ENCODE data around the gene DPYD. TPM values are rescaled to one million over a fixed set of nuclear protein-coding genes. Genes with fewer than 3 reads are reported as not detected.
A peak's percentile ranks its signal among the peaks of the same experiment; 100 is the strongest.

The DPYD gene
- polyA plus RNA-seq, 1 of the 3 experiments (the other 2 are of a cell fraction) = 23.0 TPM

DNA sequence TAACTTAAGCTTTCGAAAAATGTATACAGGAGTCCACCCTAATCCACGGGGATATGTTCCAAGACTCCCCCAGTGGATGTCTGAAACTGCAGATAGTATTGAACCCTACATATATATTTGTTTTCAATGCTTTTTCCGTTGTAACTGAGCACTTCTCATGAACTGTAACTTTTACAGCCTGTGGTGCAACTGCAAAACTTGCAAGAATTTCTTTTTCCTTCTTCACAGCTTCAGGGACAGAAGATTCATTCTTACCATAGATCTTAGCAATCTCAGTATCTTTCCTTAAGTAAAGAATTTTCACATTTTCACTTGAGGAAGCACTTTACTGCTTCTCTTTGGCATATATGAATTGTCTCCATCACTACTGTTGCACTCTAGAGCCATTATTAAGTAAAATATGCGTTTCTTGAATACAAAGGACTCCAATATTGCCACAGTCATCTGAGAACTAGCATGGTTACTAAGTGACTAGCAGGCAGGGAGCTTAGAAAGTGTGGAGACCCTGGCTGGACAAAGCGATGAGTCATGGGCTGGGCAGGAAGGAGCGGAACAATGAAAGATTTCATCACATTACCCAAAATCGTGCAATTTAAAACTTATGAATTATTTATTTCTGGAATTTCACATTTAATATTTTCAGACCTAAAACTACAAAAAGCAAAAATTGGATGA is 14.1 kb downstream of the DPYD start (continued):
- TF ChIP-seq, protein P1, sequence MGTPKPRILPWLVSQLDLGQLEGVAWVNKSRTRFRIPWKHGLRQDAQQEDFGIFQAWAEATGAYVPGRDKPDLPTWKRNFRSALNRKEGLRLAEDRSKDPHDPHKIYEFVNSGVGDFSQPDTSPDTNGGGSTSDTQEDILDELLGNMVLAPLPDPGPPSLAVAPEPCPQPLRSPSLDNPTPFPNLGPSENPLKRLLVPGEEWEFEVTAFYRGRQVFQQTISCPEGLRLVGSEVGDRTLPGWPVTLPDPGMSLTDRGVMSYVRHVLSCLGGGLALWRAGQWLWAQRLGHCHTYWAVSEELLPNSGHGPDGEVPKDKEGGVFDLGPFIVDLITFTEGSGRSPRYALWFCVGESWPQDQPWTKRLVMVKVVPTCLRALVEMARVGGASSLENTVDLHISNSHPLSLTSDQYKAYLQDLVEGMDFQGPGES (IDR thresholded peaks at IDR 0.05; ENCODE audit: low read depth, low read length) = no peak
- TF ChIP-seq YY1 (IDR thresholded peaks at IDR 0.05; ENCODE audit: low read depth) = 0 out of 2 replicates have a peak, but pooled peaks have one; percentile 41
- TF ChIP-seq EZH2phosphoT487 (IDR thresholded peaks at IDR 0.05; ENCODE audit: borderline replicate concordance, low read depth) = no peak
- no peak; the same call in 1 of the 2 replicates for TF ChIP-seq RXRA (IDR thresholded peaks at IDR 0.05; ENCODE audit: borderline replicate concordance, low read depth)

DNA sequence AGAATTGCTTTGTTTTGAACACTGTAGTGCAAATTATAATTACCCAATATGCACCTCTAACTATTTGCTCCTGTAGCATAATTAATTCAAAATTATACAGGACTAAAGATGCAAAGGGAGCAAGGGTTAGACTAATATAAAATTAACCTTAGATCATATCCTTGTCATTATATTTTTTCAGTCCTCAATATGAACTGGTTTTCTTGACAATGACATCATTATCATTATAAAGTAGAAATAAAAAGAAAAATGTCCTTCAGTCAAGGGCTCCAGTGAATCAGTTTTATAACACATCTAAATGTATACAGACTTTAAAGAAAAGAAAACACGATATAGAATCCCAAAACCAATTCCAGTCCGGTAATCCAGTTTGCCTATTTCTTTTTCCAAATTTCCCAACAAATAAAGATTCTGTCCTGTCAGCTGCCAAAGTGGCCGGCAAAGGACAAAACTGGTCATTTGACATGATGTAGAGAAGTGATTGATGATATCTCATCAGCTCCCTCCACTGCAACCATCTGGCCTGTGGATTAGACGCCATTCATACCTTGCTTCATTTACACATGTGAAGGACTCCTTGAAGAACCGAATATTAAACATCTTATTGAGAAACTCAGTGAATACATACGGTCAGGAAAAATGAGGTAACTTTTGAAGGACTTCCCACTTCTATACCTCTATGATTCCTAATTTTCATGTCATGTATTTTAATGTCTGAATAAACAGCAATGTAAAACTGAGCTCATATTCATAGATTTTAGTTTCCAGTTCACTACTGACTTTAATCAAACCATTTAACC is 15.5 kb downstream of the DPYD start:
- Histone ChIP-seq H3K4me3 (ENCODE audit: low read depth in 2 of 2, low read length in 1 of 2) (no peak overlapping the region), H2AFZ (ENCODE audit: low read depth) (no peak overlapping the region), H3K9ac (no peak overlapping the region), H3K27me3 (ENCODE audit: insufficient read depth) (no peaks in the 10 kb centered on the region), H3K27ac (ENCODE audit: low read depth in 2 of 2, low read length in 1 of 2) (peak overlapping the region in 1 of 2 experiments; percentile 92; a peak in 1 of 4 replicates), H3F3A (replicated peaks; ENCODE audit: insufficient read depth) (peaks cover 31% of the 10 kb centered on the region), H3K36me3 (replicated peaks in 1 of 2; ENCODE audit: control insufficient read depth in 1 of 2, insufficient read depth in 2 of 2, low read length in 1 of 2) (peaks cover 0 to 11% of the 10 kb centered on the region in 2 experiments), H3K9me3 (no peaks in the 10 kb centered on the region), H3K9me2 (no peaks in the 10 kb centered on the region), H3K4me1 (ENCODE audit: control insufficient read depth in 1 of 2, insufficient read depth in 2 of 2, low read depth in 1 of 2, low read length in 1 of 2) (peaks cover 4 to 44% of the 10 kb centered on the region in 2 experiments), H4K20me1 (ENCODE audit: insufficient read depth) (no peaks in the 10 kb centered on the region), H3K4me2 (no peak overlapping the region), H3K79me2 (ENCODE audit: insufficient read depth) (peaks cover 92% of the 10 kb centered on the region)
- TF ChIP-seq, protein P2, sequence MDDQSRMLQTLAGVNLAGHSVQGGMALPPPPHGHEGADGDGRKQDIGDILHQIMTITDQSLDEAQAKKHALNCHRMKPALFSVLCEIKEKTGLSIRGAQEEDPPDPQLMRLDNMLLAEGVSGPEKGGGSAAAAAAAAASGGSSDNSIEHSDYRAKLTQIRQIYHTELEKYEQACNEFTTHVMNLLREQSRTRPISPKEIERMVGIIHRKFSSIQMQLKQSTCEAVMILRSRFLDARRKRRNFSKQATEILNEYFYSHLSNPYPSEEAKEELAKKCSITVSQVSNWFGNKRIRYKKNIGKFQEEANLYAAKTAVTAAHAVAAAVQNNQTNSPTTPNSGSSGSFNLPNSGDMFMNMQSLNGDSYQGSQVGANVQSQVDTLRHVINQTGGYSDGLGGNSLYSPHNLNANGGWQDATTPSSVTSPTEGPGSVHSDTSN (IDR thresholded peaks at IDR 0.05) = peak; percentile 12; the same call in 1 of the 2 replicates
- TF ChIP-seq EZH2phosphoT487 (IDR thresholded peaks at IDR 0.05; ENCODE audit: borderline replicate concordance, low read depth) = no peak
- no peak for DNase-seq
- ChIA-PET CTCF (interaction anchor here (0.6 to 2.4 kb wide), 4 partner anchors 13 to 563 kb away, joined by 3 to 6 read pairs (median 3); no protein-coding TSS in a partner anchor), POLR2A (no interaction called here)
- WGBS (ENCODE audit: low lambda C conversion rate) = 94% methylated on average over 6 of the region's 6 CpGs

DNA sequence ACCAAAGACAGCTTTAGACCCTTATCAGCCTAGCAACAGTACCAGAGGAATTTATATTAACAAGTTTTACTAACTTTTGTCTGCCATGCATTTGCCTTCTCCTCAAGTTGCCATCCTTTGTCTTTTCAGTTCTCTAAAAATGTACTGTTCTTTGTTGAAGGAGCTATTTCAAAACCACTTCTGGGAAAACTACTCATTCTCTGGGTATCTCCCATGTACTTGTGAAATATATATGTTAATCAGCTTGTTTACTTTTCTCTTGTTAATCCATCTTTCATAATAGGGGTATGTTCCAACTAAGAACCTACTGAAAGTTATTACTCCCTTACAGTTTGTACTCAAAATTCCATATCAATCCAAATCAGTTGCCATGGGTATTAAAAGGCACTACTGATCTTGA is 16.3 kb downstream of the DPYD start:
- peaks cover 33% of the 10 kb centered on the region for H3F3A ChIP-seq (replicated peaks; ENCODE audit: insufficient read depth)
- peaks cover 4 to 44% of the 10 kb centered on the region in 2 experiments for H3K4me1 ChIP-seq (ENCODE audit: control insufficient read depth in 1 of 2, insufficient read depth in 2 of 2, low read depth in 1 of 2, low read length in 1 of 2)
- ChIA-PET CTCF (interaction anchor here (0.6 to 1.0 kb wide), 2 partner anchors 31 to 36 kb away, joined by 3 read pairs; no protein-coding TSS in a partner anchor), POLR2A (no interaction called here)
- peak overlapping the region in 1 of 2 experiments; percentile 46; a peak in 2 of 4 replicates for H3K27ac ChIP-seq (ENCODE audit: low read depth in 2 of 2, low read length in 1 of 2)
- peaks cover 0 to 11% of the 10 kb centered on the region in 2 experiments for H3K36me3 ChIP-seq (replicated peaks in 1 of 2; ENCODE audit: control insufficient read depth in 1 of 2, insufficient read depth in 2 of 2, low read length in 1 of 2)
- H3K9me3 ChIP-seq = no peaks in the 10 kb centered on the region
- no peaks in the 10 kb centered on the region for H4K20me1 ChIP-seq (ENCODE audit: insufficient read depth)
- TF ChIP-seq ZBTB33 (IDR thresholded peaks at IDR 0.05; ENCODE audit: borderline replicate concordance, low read depth) (no peak), FOSL2 (IDR thresholded peaks at IDR 0.05; ENCODE audit: borderline replicate concordance, low read depth) (no peak), MEF2A (IDR thresholded peaks at IDR 0.05; ENCODE audit: borderline replicate concordance, low read depth) (no peak), YY1 (IDR thresholded peaks at IDR 0.05; ENCODE audit: low read depth) (no peak)
- TF ChIP-seq, protein P3, sequence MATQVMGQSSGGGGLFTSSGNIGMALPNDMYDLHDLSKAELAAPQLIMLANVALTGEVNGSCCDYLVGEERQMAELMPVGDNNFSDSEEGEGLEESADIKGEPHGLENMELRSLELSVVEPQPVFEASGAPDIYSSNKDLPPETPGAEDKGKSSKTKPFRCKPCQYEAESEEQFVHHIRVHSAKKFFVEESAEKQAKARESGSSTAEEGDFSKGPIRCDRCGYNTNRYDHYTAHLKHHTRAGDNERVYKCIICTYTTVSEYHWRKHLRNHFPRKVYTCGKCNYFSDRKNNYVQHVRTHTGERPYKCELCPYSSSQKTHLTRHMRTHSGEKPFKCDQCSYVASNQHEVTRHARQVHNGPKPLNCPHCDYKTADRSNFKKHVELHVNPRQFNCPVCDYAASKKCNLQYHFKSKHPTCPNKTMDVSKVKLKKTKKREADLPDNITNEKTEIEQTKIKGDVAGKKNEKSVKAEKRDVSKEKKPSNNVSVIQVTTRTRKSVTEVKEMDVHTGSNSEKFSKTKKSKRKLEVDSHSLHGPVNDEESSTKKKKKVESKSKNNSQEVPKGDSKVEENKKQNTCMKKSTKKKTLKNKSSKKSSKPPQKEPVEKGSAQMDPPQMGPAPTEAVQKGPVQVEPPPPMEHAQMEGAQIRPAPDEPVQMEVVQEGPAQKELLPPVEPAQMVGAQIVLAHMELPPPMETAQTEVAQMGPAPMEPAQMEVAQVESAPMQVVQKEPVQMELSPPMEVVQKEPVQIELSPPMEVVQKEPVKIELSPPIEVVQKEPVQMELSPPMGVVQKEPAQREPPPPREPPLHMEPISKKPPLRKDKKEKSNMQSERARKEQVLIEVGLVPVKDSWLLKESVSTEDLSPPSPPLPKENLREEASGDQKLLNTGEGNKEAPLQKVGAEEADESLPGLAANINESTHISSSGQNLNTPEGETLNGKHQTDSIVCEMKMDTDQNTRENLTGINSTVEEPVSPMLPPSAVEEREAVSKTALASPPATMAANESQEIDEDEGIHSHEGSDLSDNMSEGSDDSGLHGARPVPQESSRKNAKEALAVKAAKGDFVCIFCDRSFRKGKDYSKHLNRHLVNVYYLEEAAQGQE (IDR thresholded peaks at IDR 0.05; ENCODE audit: low read depth, low read length) = no peak
- H3K9ac ChIP-seq = no peak overlapping the region
- H2AFZ ChIP-seq (ENCODE audit: low read depth) = no peak overlapping the region
- no peak for DNase-seq
- no peak overlapping the region for H3K4me2 ChIP-seq
- no peaks in the 10 kb centered on the region for H3K9me2 ChIP-seq
- no peak overlapping the region for H3K4me3 ChIP-seq (ENCODE audit: low read depth in 2 of 2, low read length in 1 of 2)
- no peaks in the 10 kb centered on the region for H3K27me3 ChIP-seq (ENCODE audit: insufficient read depth)
- peaks cover 92% of the 10 kb centered on the region for H3K79me2 ChIP-seq (ENCODE audit: insufficient read depth)
